ENCODE data around the gene CAPSL.

The CAPSL gene

DNA sequence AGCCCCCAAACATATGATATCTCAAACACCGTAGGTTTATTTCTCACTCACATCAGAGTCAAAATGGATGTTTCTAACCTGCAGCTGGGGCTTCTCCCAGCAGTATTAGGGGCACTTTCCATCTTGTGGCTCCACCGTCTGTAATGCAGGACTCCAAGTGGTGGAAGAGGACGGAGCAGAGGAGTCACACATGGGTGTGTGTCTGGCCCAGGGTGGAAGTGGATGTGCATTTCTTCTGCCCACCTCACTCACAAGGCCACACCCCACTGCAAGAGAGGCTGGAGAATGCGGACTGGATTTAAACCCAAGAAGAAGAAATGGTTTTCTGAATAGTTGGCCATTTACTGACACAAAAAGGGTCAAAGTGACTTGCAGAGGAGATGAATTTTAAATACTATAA is 67.8 kb downstream of the CAPSL start:
- no peak for DNase-seq

DNA sequence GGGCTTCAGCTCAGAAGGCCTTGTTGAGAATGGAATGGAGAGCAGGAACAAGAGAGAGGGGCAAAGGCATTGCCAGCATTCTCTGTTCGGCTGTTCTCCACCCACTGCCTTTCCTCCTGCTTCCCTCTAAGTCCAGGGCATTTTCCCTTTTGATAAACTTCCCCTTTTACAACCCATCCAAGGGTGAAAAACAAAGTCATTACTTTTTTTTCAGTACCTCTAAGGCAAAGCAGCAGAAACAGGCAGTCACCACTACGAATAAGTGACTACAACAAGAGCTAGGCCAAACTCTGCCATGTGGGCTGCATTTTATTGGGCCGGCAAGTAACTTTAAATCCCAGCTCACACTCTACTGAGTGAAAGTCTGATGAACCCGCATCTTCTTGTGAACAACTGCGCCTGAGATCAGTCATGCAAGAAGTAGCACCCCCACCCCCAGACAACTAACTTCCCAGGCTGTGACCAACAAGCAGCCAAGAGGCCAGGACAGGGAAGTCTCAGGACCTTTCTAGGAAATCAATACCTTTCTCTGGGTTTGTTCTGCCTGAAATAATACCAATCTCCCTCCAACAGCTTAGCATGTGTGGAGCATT is 68.6 kb downstream of the CAPSL start:
- DNase-seq: no peak

GRCh38 chr5:35867998-35868397 is 70.4 kb downstream of the CAPSL start:
- DNase-seq: no peak

- no peak for DNase-seq
These were observed 75.3 kb downstream of the CAPSL start for GRCh38 chr5:35863159-35863558.

- DNase-seq: no peak
These were observed 76.3 kb downstream of the CAPSL start for GRCh38 chr5:35862126-35862525.

GRCh38 chr5:35861718-35862117 is 76.7 kb downstream of the CAPSL start:
- DNase-seq: no peak

DNA sequence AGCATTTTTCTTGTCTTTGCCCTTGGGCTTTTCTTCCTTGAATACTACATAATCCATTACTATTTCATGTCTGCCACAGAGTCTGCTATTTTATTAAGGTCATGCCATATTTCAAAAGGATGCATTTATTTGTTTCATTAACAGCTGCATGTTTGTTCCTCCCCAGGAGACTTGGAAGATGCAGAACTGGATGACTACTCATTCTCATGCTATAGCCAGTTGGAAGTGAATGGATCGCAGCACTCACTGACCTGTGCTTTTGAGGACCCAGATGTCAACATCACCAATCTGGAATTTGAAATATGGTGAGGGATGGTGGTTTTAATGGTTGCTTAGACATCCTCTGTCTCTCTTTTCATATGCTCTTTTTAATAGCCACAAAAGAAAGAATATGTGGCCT is 77.7 kb downstream of the CAPSL start:
- no peak for DNase-seq

GRCh38 chr5:35859101-35859661 is 79.2 kb downstream of the CAPSL start:
- DNase-seq: peak; percentile 41 to 69

- peak in 1 of 2 donors; percentile 69 for DNase-seq
These were observed 80.7 kb downstream of the CAPSL start for GRCh38 chr5:35857606-35858205.

DNA sequence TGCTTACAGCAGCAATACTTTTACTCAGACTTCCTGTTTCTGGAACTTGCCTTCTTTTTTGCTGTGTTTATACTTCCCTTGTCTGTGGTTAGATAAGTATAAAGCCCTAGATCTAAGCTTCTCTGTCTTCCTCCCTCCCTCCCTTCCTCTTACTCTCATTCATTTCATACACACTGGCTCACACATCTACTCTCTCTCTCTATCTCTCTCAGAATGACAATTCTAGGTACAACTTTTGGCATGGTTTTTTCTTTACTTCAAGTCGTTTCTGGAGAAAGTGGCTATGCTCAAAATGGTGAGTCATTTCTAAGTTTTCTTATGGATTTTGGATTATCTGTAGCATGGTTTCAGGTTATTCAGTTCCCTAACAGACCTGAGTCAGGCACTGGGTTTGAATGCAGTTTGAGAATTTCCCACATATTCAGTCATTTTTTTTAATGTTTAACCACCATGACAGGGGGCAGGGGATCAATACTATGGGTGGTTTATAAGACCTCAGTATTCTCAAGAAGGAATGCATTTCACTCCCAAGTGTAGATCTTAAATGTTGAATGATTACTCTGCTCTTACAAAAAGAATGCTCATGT is 81.6 kb downstream of the CAPSL start, which contains the start of gene IL7R:
Gene IL7R (plus strand): TSS at position 127 of the 587 bp plus-strand sequence. CDS start 87 bp downstream, at position 214.
- peak in 1 of 2 donors; percentile 88 for DNase-seq

DNA sequence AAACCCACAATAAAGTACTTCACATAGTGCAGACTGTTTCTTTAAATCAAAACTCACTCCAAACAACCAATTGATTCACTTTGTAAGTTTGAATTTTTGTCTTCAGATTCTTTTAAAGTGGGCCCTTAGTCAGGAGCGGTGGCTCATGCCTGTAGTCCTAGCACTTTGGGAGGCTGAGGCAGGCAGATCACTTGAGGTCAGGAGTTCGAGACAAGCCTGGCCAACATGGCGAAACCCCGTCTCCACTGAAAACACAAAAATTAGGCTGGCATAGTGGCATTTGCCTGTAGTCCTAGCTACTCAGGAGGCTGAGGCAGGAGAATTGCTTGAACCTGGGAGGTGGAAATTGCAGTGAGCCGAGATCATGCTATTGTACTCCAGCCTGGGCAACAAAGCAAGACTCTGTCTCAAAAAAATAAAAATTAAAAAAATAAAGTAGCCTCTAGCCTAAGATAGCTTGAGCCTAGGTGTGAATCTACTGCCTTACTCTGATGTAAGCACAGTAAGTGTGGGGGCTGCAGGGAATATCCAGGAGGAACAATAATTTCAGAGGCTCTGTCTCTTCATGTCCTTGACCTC is 82.1 kb downstream of the CAPSL start:
- peak in 1 of 2 donors; percentile 56 for DNase-seq

DNA sequence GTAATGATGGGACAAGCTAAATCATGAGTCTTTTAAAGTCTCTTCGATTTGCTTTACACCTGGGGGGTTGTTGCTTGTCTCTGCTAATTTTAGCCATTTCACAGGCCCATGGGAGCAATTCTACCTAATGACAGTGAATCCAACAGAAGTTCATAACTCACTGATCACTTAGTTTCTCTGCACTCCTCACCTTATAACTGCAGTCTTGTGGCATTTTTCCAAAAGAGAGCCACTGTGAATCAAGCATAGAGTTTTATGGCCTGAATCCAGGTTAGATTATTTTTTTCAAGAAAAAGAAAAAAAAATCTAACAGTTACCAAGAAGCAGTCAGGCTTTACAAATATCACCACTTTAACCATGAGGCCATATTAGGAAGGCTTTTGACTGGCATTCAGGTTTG is 83.2 kb downstream of the CAPSL start:
- DNase-seq: peak in 1 of 2 donors; percentile 64
